HL-60 (cell line): Measurements from ENCODE around the gene LRRC4C.

ENCODE experiments used
- GABPA ChIP-seq: IDR thresholded peaks from 2 replicates; pipeline ENCODE4 v1.6.1; 2012; ENCODE audit warnings: low read depth
- POLR2AphosphoS5 ChIP-seq: IDR thresholded peaks from 2 replicates; pipeline ENCODE4 v1.6.1; 2012; ENCODE audit warnings: low read depth
- TF ChIP-seq, protein P1 (sequence below): IDR thresholded peaks from one replicate; pipeline ENCODE4 v1.5.1; 2011; ENCODE audit warnings: low read length, control low read depth, inconsistent platforms; ENCODE audit not compliant: insufficient read depth

DNA sequence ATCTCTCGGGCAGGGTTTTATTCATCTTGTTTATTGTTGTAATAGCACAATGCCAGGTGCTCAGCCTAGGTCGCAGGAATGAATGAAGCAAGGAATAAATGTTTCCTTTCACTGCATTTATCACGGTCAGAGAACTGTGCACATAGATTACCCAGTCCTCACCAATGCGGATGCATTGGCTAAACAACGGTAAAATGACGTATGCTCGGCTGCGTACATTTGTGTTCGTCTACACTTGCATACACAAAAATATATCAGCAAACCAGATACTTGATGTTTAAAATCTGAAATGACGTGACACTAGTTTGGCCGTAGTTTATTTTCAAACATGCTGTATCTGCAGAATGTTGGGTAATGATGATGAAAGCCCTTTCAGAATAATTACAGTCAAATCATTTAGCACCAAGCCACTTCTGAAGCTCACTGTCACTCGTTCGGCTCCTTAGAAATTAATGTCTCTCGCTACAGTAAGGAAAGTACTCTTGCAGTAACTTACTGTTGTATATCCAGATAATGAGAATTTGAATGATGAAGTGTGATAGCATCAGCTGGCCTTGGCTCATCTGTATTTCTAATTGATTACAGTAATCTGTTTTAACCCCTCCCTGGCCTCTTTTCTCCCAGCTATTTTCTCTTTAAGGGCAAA is 268.9 kb downstream of the LRRC4C start:
- TF ChIP-seq, protein P1, sequence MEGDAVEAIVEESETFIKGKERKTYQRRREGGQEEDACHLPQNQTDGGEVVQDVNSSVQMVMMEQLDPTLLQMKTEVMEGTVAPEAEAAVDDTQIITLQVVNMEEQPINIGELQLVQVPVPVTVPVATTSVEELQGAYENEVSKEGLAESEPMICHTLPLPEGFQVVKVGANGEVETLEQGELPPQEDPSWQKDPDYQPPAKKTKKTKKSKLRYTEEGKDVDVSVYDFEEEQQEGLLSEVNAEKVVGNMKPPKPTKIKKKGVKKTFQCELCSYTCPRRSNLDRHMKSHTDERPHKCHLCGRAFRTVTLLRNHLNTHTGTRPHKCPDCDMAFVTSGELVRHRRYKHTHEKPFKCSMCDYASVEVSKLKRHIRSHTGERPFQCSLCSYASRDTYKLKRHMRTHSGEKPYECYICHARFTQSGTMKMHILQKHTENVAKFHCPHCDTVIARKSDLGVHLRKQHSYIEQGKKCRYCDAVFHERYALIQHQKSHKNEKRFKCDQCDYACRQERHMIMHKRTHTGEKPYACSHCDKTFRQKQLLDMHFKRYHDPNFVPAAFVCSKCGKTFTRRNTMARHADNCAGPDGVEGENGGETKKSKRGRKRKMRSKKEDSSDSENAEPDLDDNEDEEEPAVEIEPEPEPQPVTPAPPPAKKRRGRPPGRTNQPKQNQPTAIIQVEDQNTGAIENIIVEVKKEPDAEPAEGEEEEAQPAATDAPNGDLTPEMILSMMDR, result no peak
- TF ChIP-seq GABPA, result no peak
- TF ChIP-seq POLR2AphosphoS5, result no peak
